A172 (cell line): Measurements from ENCODE around the gene CYP17A1. TPM values are rescaled to one million over a fixed set of nuclear protein-coding genes. Genes with fewer than 3 reads are reported as not detected.
"Not testable (repeated sequence)": the region's sequence is repeated elsewhere in the genome, so short reads cannot be mapped to it uniquely, and the experiment has no call there.

Experiments
- DNase-seq: peaks from one replicate; pipeline ENCODE4 v3.0.0-alpha.2; 2015; ENCODE audit warnings: low spot score
- total RNA-seq: library from RNA; depleted of rRNA; stranded (reverse); fragments of >200 nt; shearing (Covaris generic); gene quantifications from 2 replicates; pipeline ENCODE4 v1.2.3, GENCODE V29; 2014

CYP17A1 gene
- total RNA-seq, 1 experiment from 2014 or later = not detected

DNA sequence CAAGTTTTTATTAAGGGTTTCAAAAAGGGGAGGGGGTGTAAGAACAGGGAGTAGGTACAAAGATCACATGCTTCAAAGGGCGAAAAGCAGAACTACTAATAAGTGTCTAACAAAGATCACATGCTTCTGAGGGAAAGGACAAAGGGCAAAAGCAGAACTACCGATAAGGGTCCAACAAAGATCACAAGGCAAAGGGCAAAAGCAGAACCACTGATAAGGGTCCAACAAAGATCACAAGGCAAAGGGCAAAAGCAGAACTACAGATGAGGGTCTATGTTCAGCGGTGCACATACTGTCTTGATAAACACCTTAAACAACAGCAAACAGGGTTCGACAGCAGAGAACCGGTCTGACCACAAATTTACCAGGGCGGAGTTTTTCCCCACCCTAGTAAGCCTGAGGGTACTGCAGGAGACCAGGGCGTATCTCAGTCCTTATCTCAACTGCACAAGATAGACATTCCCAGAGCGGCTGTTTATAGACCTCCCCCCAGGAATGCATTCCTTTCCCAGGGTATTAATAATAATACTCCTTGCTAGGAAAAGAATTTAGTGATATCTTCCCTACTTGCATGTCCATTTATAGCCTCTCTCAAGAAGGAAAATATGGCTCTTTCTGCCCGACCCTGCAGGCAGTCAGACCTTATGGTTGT lies 1.2 kb upstream of the CYP17A1 start:
- not testable (repeated sequence) for DNase-seq

DNA sequence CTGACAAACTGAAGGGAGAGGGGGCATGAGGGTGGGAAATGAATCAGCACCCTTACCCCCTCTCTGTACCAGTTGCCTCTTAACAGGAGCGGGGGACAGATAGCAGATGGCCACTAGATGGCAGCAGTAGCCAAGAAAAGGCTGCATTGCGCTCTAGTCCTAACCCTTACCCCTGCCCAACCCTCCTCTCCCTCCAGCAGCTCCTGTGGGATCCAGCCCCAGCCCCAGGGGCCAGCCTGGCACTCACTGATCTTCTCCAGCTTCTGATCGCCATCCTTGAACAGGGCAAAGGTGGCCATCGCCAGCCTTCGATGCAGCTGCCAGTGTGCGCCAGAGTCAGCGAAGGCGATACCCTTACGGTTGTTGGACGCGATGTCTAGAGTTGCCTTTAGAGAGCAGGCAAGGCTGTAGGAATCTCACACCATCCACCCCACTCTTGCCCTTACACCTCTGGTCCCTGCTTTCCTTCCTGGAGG lies 2.2 kb downstream of the CYP17A1 start:
- DNase-seq = peak; percentile 88

DNA sequence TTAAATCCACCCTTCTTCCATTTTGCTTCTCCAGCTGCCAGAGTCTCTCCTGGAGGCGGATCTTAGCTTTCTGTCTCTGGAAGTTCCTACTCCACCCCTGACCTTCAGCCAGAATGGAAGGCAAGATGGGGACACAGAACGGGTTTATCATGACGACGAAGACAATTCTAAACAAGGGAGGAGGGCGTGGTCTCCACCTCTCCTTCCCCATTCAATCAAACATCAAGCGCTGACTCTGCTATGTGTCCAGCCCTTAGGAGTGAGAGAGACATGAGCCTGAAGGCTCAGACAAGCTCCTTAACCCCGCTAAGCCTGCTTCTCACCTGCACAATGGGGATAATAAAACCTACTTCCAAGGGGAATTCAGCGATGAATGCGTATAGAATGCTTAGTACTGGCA lies 3.1 kb downstream of the CYP17A1 start:
- no peak for DNase-seq

DNA sequence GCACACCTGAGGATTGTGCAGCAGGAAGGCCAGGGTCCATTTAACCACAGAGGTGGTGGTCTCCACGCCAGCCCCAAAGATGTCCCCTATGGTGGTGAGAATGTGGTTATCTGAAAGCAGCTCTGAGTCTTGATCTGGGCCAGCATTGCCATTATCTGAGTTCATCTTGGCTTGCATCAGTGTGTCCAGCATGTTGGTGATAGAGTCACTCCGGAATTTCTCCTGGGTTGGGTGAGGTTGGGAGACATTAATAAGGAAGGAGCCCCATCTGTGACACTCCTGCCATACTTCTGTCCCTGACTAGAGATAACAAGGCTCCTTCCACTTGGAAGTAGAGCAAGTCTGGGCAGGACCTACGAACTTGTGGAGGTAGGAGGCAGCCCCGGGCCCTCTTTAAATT lies 4.2 kb downstream of the CYP17A1 start:
- no peak for DNase-seq

DNA sequence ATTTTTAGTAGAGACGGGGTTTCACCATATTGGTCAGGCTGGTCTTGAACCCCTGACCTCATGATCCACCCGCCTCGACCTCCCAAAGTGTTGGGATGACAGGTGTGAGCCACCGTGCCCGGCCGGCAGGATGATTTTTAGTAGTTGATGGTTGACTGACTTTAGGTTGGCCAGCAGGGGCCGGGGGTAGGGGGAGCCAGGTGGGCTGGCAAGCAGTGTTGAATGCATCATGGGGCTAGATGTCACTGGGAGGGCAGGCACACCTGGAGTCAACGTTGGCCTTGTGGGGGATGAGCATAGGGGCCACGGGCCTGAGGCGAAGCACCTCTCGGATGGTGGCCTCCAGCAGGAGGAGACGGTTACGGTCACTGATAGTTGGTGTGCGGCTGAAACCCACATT lies 5.0 kb downstream of the CYP17A1 start:
- no peak for DNase-seq

DNA sequence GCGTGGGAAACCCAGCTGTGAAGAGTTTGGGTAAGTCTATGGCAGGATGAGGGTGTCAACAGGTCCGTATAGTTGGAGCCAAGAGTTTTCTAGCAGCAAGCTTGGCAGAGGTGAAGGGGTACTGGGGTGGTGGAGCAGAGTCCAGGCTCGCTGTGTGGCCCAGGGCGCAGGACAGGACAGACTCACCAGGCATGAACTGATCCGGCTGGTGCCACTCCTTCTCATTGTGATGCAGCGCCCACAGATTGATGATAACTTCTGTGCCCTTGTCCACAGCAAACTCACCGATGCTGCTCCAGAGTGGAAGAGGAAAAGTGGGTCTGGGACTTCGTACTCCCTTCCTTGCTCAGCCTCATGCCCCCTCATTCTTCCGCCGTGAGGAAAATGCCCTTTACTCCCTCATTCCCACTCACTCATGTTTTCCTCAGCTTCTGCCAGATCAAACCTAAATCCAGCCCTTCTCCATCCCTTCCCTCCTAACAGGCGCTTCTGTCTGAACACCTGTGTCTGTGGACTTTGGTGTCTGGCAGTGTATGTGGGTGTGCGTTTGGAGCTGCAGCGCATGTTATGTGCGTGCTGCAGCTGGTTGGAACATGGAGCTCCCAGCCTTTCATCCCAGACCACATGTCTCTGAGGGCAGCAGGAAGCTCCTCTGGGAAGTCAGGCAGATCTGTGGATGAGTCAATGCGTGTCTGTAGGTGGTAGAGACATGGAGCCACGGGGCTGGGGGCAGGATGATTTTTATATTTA lies 5.7 kb downstream of the CYP17A1 start:
- no peak for DNase-seq

DNA sequence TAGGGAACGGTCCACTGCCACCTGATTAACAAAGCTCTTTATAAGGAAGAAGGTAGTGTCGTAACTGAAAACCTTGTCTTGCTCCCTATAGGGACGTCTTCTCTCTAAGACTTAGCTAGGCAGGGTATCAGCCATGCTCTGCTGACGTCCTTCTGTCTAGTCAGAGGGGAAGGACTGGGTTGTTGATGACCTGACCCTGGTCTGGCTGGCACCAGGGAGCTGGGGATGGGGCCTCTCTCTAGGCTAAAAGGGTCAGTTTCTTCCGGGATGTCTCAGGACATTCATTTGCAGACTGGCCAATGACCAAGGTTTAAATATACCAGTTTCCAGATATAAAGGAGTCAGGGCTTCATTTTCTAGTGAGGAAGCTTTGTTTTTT lies 9.6 kb downstream of the CYP17A1 start:
- no peak for DNase-seq

DNA sequence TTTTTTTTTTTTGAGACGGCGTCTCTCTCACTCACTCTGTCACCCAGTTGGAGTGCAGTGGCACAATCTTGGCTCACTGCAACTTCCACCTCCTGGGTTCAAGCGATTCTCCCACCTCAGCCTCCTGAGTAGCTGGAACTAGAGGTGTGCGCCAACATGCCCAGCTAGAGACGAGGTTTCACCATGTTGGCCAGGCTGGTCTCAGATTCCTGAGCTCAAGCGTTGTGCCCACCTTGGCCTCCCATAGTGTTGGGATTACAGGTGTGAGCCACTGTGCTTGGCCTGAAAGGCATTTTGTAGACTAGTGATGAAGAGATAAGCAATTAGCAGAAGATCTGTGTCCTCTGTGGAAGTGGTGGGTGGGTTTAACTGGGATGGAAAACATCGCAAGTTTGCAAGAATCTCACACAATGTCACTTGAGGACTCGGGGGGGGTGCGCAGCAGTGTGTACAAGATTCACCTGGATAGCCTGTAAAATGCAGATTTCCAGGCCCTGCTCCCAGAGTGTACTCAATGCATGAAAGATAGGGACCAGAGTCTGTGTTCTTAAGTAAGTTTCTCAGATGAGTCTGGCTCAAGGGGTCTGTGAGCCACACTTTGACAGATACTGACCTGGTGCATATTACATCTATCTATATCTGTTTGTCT lies 10.9 kb downstream of the CYP17A1 start:
- DNase-seq = no peak

DNA sequence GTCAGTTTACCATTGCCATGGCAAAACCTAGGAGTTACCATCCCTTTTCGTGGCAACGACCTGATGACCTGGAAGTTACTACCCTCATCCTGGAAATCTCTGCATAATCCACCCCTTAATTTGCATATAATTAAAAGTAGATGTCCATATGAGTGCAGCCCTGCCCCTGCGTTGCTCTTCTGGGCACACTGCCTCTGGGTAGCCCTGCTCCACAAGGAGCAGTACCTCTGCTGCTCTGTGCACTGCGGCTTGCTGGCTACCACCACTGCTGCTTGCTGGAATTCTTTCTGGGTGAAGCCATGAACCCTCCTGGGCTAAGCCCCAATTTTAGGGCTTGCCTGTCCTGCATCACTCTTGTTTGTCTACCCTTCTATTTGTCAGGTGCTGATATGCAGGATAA lies 12.5 kb downstream of the CYP17A1 start:
- DNase-seq = no peak

DNA sequence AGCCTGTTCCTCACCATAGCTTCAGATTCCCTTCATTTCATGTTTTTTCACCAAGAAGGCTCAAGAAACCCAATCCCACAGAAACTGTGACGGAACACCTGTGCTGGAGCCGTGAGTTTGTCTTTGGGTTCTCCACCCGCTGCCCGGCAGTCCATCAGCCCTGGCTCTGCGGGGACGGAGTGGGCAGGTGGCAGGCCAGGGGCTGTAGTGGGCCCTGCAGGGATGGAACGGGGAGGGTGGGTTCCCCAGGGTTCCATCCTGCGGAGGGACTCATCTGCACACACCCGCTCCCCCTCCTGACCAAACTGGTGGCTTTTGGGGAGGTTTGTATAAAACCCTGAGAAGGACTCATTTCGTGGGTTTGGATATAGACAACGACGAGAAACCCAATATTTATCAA lies 15.0 kb downstream of the CYP17A1 start:
- DNase-seq = no peak

DNA sequence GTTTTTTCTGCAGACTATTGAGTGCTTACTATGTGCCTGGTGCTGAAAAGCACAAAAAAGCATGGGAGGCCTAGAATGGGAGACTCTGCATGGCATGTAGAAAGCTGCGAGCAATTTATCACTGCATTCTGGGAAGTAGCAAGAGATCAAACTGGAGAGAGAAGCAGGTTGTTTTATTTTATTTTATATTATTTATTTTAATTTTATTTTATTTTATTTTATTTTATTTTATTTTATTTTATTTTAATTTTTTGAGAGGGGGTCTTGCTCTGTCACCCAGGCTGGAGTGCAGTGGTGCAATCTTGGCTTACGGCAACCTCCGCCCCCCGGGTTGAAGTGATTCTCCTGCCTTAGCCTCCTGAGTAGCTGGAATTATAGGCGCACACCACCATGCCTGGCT lies 17.2 kb downstream of the CYP17A1 start:
- not testable (repeated sequence) for DNase-seq

DNA sequence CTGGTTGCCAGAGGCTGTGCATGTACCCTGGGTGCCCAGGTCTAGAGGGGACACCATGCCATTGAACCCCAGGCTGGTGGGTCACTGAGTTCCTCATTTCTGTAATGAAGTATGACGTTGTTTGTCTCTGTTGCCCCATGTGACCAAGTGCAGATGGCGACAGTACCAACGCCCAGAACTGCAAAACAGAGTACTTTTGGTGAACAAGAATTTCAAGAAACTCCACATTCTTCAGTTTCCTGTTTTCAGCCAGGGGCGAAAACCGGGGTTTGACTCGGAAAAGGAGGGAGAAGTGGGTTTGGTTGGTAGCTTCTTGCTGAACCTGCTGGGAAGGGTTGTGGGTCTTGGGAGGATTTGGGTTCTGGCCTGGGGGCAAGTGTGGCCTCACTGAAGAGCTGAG lies 18.2 kb downstream of the CYP17A1 start:
- DNase-seq = no peak

DNA sequence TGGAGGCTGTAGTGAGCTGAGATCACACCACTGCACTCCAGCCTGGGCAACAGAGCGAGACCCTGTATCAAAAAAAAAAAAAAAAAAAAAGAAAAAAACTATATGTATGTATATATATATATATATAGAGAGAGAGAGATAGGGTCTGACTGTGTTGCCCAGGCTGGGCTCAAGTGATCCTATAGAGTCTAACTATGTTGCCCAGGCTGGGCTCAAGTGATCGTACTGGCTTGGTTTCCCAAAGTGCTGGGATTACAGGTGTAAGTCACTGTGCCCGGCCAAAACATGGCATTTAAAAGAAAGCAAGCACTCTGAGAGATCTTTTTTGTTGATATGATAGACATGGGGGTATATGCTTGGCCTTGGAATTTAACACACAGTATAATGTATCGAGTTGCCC lies 20.0 kb downstream of the CYP17A1 start:
- no peak for DNase-seq

DNA sequence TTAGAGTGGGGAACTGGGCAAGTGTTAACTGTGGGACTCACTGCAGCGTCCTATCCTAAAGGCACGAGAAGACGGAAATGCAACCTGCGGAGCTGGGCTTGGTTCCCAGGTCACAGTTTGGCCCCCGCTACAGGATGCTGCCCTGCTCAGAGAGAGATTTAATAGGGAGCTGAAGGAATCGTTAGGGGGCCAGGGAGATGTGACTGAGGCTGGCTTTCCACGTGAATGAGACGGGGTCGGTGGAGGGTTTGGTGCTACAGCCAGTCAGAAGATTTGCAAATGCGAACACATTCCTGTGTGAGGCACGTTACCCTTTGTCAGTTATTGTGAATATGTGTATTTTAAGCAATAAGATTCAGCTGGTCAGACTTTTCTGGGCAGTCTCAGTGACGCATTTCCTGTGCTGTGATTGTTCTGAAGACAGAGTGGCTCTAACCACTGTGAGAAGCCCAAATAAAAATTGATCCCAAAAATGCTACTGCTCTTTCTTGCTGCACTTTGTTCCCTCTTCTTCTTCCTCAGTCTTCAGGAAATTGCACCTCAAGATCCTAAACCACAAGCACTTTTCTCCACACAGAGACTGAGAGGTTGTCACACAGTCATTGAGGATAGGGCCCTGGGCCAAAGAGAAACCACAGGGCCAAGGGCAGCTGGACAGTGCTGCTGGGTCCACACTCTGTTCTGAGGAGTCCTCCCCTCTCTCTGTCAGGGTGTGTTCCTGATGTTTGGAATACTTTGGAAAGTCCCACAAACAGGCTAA lies 21.2 kb downstream of the CYP17A1 start:
- DNase-seq = peak; percentile 82

DNA sequence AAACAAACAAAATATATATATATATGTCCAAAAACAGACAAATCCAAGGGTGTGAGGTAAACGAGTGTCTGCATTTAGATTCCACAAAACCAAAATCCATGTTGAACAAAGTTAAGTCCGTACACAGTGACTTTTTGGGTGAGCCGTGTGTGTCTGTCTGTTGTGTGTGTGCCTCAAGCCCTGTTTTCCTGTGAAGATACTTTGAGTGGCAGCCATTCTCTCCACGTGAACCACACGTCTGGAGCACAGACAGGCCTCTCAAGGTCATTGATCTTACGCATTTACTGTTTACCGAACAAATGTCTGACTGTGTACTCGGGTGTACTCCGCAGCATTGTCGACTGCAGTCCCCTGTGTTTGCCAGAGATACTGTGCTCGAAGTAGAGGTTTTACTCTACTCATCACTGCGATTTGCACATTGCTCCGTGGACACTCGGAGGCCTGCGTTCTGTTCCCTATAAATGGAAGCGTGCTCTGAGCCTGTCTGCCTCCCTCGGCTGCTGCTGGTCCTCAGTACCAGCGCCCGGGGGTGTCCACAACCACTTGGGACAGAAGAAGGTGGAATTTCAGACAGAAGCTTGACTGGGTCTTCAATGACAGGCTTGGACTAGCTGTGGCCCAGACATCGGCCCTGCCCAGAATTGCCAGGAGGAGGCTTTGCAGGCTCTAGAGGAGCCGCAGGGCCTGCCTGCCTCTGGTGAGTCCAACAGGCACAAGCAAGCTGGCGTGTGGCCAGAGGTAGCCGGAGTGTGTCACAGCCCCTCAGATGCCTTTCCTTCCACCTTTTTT lies 22.1 kb downstream of the CYP17A1 start:
- peak; percentile 60 for DNase-seq

DNA sequence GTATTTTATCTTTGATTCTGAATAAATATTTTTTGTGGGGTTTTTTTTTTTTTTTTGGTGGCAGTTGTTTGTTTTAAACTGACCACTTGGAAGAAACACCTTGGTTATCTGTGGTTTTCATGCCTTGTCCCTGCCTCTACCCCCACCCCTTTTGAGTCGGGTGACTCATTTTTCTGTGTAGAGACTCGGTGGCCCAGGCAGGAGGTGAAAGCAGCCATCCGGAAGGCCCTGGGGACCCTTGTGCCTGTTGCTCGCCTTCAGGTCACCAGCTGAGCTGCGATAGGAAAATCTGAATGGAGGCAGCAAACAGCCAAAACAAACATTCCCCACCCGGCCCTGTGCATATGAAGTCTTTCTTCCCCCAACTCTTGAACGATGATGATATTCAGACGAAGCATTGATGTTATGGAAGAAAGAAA lies 22.8 kb downstream of the CYP17A1 start:
- DNase-seq = peak; percentile 56

DNA sequence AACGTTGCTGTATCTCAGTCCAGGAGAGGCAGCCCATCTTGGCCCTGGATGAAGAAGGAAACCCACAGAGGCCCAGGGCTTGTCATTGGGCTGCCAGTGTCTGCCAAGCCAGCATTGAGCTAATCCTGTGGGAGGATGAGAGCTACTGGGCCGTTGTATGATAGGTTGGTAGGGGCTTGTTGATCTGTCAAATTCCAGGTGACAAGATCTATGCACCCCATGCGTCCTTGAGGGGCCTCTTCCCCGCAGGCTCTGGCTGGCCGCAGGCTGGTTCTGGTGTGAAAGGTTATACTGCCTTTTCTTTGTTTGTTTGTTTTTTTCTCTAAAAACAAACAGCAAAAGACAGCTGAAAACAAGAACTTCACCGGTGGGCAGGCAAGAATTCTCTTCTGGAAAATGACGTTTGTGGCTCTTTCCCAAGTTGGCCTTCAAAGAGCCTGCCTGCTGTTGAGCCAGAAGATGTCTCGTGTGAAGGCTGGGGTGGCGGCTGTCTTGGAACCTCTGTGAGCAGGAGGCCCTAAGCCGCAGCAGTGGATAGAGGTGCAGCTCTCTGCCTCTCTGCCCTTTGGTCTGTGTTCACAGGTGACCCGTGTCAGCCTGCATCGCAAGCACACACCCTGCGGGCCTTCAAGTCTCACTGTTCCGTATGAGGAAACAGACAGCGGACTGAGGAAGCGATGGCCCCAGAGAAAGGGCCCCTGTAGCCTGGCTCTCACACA lies 23.3 kb downstream of the CYP17A1 start:
- DNase-seq = no peak

DNA sequence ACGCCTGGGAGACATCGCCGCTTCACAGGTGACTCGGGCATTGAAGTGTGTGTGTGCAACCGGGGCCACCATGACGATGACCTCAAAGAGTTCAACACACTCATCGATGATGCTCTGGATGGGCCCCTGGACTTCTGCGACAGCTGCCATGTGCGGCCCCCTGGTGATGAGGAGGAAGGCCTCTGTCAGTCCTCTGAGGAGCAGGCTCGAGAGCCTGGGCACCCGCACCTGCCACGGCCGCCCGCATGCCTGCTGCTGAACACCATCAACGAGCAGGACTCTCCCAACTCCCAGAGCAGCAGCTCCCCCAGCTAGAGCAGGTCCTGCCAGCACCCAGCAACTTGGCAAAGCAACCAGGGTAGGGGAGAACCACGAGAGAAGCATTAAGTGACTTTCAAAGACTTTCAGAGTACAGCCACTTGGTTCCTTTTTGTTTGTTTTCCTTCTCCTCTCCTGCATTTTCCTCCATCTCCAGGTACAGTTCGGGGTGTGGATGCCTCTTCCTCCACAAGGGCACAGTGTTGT lies 24.1 kb downstream of the CYP17A1 start:
- no peak for DNase-seq

DNA sequence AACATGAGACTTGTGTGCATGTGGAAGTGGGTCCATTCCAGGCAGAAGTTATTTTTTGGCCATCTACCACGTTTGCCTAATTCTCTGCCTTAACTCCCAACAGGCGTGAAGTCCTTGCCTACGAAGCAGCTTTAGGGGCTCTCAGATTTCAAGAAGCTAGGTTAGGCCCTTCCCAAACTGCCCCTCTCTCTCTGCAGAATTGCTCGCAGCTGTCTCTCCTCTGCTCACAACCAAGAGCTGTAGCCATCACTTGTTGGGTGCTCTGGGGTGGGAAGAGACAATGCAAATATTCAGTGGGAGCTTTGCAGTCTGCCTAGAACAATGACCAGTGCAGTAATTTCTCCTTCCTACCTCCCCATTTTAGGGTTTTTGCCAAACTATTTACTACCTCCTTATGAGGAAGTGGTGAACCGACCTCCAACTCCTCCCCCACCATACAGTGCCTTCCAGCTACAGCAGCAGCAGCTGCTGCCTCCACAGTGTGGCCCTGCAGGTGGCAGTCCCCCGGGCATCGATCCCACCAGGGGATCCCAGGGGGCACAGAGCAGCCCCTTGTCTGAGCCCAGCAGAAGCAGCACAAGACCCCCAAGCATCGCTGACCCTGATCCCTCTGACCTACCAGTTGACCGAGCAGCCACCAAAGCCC lies 24.9 kb downstream of the CYP17A1 start:
- no peak for DNase-seq

DNA sequence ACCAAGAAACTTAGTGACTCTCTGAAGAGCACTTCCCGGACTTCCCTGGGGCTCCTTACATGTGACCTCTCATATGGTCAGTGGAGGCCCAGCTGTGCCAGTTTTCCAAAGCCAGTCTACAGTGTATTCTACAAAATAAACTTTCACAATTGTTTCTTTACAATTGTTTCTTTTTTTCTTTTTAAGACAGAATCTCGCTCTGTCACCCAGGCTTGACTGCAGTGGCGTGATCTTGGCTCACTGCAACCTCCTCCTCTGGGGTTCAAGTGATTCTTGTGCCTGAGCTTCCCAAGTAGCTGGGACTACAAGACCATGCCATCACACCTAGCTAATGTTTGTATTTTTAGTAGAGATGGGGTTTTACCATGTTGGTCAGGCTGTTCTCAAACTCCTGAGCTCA lies 25.9 kb downstream of the CYP17A1 start:
- DNase-seq = no peak
